Epidermal melanocyte (primary cell): ENCODE data around the gene NBPF4.
"Not testable (repeated sequence)": the region's sequence is repeated elsewhere in the genome, so short reads cannot be mapped to it uniquely, and the experiment has no call there.

Experiments used
- DNase-seq: peaks from one replicate; pipeline ENCODE4 v3.0.0; 2011; ENCODE audit warnings: low spot score; ENCODE audit not compliant: insufficient read length

The NBPF4 gene

GRCh38 chr1:108211014-108211413 is 32.9 kb downstream of the NBPF4 start:
- DNase-seq = no peak

GRCh38 chr1:108209456-108210108 is 34.3 kb downstream of the NBPF4 start:
- DNase-seq = no peak

DNA sequence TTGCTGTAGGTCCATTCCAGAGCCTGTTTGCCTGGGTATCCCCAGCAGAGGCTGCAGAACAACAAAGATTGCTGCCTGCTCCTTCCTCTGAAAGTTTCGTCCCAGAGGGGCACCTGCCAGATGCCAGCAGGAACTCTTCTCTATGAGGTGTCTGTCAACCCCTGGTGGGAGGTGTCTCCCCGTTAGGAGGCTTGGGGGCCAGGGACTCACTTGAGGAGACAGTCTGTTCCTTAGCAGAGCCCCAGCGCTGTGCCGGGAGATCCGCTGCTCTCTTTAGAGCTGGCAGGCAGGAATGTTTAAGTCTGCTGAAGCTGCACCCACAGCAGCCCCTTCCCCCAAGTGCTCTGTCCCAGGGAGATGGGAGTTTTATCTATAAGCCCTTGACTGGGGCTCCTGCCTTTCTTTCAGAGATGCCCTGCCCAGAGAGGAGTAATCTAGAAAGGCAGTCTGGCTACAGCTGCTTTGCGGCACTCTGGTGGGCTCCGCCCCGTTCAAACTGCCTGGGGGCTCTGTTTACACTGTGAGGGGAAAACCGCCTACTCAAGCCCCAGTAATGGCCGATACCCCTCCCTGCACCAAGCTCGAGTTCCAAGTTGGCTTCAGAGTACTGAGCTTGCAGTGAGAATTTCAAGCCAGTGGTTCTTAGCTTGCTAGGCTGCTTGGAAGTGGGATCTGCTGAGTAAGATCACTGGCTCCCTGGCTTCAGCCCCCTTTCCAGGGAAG is 35.0 kb downstream of the NBPF4 start:
- no peak for DNase-seq

GRCh38 chr1:108203582-108203981 is 40.3 kb downstream of the NBPF4 start:
- DNase-seq = not testable (repeated sequence)

DNA sequence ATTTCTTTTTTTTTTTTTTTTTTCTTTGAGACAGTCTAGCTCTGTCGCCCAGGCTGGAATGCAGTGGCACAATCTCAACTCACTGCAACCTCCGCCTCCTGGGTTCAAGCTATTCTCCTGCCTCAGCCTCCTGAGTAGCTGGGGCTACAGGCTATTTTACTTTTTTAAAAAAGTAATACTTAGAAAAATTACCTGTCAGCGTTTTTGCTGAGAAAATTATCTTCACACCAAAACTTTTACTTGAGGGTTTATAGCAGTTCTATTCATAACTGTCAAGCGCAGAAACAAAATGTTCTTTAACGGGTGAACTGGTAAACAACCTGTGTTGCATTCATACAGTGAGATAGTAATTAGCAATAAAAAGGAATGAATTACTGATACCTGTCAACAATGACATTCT is 42.2 kb downstream of the NBPF4 start:
- no peak for DNase-seq

GRCh38 chr1:108200687-108201051 is 43.2 kb downstream of the NBPF4 start:
- DNase-seq = peak; percentile 59

GRCh38 chr1:108199781-108200686 is 43.8 kb downstream of the NBPF4 start, which contains the start of gene SLC25A24:
TSS of gene SLC25A24 (minus strand) at chr1:108200343. CDS start at chr1:108200138, 205 bp downstream.
- peak; percentile 76 for DNase-seq

DNA sequence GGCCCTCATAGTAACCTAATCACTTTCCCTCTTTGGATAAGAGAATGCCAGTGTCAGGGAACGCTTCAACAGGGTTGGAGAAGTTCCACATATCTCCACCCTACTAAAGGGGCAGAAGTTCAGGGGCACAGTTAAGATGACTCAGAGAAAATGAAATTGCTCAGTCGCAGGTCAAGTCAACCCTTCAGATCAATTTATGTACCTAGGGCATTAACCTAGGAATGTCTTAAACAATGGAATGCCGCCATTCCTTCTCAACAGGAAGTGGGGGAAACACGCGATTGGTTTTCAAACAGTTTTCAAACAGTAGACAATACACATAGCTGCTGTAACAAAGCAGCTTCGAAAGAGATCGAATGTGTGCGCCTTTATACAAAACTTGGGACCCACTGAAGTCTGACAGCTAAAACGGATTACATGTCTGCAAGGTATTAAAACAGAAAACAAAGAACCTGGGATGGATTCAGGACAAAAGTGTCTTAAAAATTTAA is 44.6 kb downstream of the NBPF4 start:
- no peak for DNase-seq

- DNase-seq = no peak
Observed at GRCh38 chr1:108194051-108194450, 49.8 kb downstream of the NBPF4 start.

DNA sequence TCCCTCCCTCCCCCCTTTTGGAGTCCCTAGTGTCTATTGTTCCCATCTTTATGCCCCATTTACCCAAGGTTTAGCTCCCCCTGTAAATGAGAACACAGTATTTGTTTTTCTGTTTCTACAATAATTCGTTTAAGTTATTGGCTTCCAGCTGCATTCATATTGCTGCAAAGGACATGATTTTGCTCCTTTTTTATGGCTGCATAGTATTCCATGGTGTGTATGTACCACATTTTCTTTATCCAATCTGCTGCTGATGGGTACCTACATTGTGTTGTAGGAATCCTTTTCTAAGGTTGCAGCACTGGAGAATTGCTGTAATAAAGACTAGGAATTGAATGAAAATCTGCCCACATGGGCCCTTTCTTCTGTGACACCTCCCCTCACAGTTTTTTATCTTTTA is 50.5 kb downstream of the NBPF4 start:
- DNase-seq = no peak

DNA sequence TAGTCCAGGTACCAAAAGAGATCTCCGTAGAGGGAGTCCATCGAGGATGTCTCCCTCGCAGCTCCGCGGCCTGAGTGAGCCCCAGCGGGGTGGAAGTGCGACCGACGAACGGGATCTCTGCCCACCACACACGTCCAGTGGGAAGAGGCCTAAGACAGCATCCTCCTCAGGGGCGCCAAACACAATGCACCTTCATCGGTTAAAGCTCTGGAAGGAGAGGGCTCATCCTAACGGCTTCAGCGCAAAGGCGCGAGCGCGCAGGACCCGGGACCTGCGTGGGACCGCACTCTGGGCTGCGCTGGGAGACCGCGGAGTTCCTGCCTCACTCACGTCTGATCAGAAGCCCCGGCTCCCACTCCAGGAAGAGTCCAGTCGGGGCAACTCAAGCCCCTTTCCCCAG is 51.3 kb downstream of the NBPF4 start:
- DNase-seq = no peak

DNA sequence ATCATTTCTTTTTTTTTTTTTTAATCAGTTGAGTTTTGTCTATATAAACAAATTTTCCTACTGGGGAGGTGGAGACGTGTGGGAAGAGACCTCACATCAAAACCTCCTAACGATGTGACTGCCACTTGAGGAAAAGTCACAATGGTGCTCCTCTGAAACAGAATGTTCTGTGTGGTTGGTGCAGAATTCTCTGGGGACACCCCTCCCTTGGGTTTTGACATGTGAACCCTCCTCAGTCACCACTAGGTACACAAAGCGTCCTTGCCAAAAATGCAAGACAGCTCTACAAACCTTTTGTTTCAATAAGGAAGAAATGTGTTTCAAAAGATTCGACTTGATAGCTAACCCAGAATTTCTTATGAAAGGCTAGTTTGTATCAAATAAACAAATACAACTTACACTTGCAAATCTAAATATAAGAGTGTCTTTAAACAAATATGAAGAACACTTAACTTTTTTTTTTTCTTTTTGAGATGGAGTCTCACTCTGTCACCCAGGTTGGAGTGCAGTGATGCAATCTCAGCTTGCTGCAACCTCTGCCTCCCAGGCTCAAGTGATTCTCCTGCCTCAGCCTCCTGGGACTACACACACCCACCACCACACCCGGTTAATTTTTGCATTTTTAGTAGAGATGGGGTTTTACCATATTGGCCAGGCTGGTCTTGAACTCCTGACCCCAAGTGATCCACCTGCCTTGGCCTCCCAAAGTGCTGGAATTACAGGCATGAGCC is 53.0 kb downstream of the NBPF4 start:
- DNase-seq = no peak

DNA sequence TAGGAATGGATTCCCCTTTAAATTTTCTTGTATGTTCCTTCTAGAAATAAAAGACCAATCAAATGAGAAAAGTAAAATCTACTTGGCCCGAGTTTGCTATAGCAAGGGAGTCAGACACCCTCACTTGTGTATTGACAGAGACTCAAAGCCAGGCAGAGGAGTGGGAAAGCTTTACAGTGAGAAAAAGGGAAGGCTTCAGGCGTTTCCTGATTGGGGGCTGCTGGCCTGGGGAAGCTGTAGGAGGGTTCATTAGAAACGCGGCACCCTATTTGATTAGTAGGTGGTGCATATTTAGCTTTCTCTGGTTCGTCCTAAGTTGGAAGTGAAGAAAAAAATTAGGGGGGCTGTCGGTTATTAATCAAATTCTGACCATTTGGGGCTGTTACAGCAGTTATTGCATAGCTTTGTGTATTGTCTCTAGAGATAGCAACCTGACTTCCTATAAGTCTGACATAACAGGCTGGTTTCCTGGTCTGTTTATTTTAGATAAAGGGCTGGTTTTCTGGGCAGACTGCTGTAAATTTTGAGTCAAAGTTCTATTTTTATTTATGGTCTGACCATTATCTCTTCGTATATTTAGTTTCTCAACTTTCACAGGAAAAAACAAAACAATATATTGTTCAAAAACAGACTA is 53.8 kb downstream of the NBPF4 start:
- no peak for DNase-seq

DNA sequence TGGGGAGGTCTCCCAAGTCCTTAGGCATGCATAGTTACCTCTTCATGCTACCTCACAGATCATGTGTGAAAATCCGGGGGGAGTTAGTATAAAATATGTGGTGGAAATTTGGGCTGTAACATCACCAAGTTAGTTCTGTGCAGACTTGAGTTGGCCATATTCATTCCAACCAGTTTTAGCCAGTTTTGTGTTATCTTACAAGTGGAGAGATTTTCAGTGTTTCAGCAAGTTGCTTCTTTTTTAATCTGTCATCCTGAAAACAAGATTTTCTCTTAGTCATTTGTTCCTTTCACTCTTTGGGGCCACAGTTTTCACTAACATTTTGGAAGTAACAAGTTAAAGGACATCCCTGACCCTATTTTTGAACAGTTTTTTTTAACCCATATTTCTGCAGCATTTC is 55.1 kb downstream of the NBPF4 start:
- DNase-seq = no peak

GRCh38 chr1:108182959-108183700 is 60.7 kb downstream of the NBPF4 start:
- no peak for DNase-seq

DNA sequence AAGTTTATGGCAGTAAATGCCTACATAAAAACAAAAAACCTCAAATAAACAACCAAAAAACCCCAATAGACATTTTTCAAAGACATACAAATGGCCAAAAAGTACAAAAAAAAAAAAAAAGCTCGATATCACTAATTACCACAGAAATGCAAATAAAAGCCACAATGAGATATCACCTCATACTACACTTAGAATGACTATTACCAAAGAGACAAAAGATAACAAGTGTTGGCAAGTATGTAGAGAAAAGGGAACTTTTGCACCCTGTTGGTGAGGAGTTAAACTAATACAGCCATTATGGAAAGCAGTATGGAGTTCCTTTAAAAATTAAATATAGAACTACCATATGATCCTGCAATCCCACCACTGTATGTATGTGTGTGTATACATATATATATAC is 64.9 kb downstream of the NBPF4 start:
- no peak for DNase-seq
